Endodermal cell (in vitro differentiated cells): Measurements from ENCODE around the gene VPS16. TPM values are rescaled to one million over a fixed set of nuclear protein-coding genes. Genes with fewer than 3 reads are reported as not detected.

Source experiments
- DNase-seq: peaks from one replicate; pipeline ENCODE4 v3.0.0-alpha.2; 2017
- H3K27ac ChIP-seq: 2 replicates; pipeline ENCODE4 v1.5.1; 2013; ENCODE audit warnings: mild to moderate bottlenecking, low read depth, low read length, moderate library complexity
- H3K27me3 ChIP-seq: 2 replicates; pipeline ENCODE4 v1.6.1; 2013; ENCODE audit warnings: mild to moderate bottlenecking, low read length, moderate library complexity; ENCODE audit not compliant: insufficient read depth, control insufficient read depth, poor library complexity, severe bottlenecking
- H3K36me3 ChIP-seq: 2 replicates; pipeline ENCODE4 v1.7.0; 2013; ENCODE audit warnings: mild to moderate bottlenecking, low read length, moderate library complexity; ENCODE audit not compliant: control insufficient read depth, insufficient read depth
- H3K4me1 ChIP-seq: one replicate; pipeline ENCODE4 v1.7.0; 2013; ENCODE audit warnings: low read length; ENCODE audit not compliant: control insufficient read depth, insufficient read depth
- H3K4me3 ChIP-seq: 2 replicates; pipeline ENCODE4 v1.5.1; 2013; ENCODE audit warnings: mild to moderate bottlenecking, low read length, moderate library complexity
- H3K9ac ChIP-seq: 2 replicates; pipeline ENCODE4 v1.6.1; 2013; ENCODE audit warnings: mild to moderate bottlenecking, low read length, moderate library complexity; ENCODE audit not compliant: poor library complexity, severe bottlenecking; ENCODE audit errors: extremely low read depth
- H3K9me3 ChIP-seq: 2 replicates; pipeline ENCODE4 v1.6.1; 2013; ENCODE audit warnings: mild to moderate bottlenecking, low read length, moderate library complexity; ENCODE audit not compliant: control insufficient read depth
- H3K27ac Mint-ChIP-seq: 2 replicates; pipeline ENCODE4 v1.8.0; 2020; ENCODE audit warnings: mixed read lengths
- H3K27me3 Mint-ChIP-seq: 2 replicates; pipeline ENCODE4 v1.8.0; 2021; ENCODE audit warnings: mild to moderate bottlenecking, mixed read lengths; ENCODE audit not compliant: insufficient read depth
- H3K36me3 Mint-ChIP-seq: 2 replicates; pipeline ENCODE4 v1.8.0; 2020; ENCODE audit warnings: low read depth, mixed read lengths
- H3K4me1 Mint-ChIP-seq: 2 replicates; pipeline ENCODE4 v1.8.0; 2020; ENCODE audit warnings: mixed read lengths
- H3K4me3 Mint-ChIP-seq: 2 replicates; pipeline ENCODE4 v1.8.0; 2020; ENCODE audit warnings: mild to moderate bottlenecking, moderate library complexity, mixed read lengths
- H3K9me3 Mint-ChIP-seq: 2 replicates; pipeline ENCODE4 v1.8.0; 2020; ENCODE audit warnings: mild to moderate bottlenecking, mixed read lengths
- WGBS, 2 experiments: methylation state at CpG; one replicate each; pipeline versions ENCODE4 v1.1.5 to v1.1.7; 2013; ENCODE audit warnings: missing lambda C conversion rate in 2 of 2, mixed read lengths in 1 of 2; ENCODE audit not compliant: insufficient coverage in 1 of 2, insufficient read length in 1 of 2; 5-methylcytosine and 5-hydroxymethylcytosine counted together
- total RNA-seq, 2 donors: library from RNA; stranded (reverse); fragmentation: NEBNext Ultra II Directional in 1 of 2; extraction: Animal tissue kit (Norgen Biotek cat#: 25700) in 1 of 2; gene quantifications; 2 replicates in 1 of 2; 3 replicates in 1 of 2; pipeline ENCODE4 v1.2.1, GENCODE V29; 2021
- TF ChIP-seq, protein P1 (sequence below): fragments of 200-600 bp; sonication (generic); conservative IDR thresholded peaks from 2 replicates; pipeline ENCODE4 v1.5.0; 2021; ENCODE audit warnings: antibody characterized with exemption, mild to moderate bottlenecking

The VPS16 gene
- total RNA-seq, 2 donors from 2014 or later: 36.8 to 37.5 TPM

DNA sequence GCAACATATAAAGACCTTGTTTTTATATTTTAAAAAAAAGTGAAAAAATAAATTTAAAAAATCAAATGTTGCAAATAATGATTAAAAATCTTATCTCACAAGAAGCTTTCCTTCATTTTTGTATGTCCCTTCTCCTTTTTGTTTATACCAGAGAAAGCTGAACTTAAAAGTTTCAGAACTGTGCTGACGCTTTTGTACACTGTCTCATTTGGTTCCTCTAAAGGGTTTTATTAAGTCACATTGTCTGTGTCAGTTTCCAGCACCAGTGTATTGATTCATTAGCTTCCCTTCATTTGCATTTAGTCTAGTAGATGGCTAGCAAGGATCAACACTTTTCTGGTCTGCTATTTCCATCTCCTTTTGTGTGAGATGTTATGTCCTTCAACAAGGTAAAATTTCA, 6.8 kb upstream of the VPS16 start:
- Mint-ChIP-seq H3K4me1 (no peaks in the 10 kb centered on the region), H3K27me3 (peaks cover 16% of the 10 kb centered on the region), H3K9me3 (no peaks in the 10 kb centered on the region), H3K27ac (no peak overlapping the region), H3K4me3 (no peak overlapping the region), H3K36me3 (peaks cover 34% of the 10 kb centered on the region)
- Histone ChIP-seq H3K4me3 (no peak overlapping the region), H3K9me3 (no peaks in the 10 kb centered on the region), H3K36me3 (peaks cover 5% of the 10 kb centered on the region), H3K27ac (no peak overlapping the region), H3K27me3 (peaks cover 6% of the 10 kb centered on the region), H3K4me1 (no peaks in the 10 kb centered on the region), H3K9ac (no peak overlapping the region)
- no peak for DNase-seq
- TF ChIP-seq, protein P1, sequence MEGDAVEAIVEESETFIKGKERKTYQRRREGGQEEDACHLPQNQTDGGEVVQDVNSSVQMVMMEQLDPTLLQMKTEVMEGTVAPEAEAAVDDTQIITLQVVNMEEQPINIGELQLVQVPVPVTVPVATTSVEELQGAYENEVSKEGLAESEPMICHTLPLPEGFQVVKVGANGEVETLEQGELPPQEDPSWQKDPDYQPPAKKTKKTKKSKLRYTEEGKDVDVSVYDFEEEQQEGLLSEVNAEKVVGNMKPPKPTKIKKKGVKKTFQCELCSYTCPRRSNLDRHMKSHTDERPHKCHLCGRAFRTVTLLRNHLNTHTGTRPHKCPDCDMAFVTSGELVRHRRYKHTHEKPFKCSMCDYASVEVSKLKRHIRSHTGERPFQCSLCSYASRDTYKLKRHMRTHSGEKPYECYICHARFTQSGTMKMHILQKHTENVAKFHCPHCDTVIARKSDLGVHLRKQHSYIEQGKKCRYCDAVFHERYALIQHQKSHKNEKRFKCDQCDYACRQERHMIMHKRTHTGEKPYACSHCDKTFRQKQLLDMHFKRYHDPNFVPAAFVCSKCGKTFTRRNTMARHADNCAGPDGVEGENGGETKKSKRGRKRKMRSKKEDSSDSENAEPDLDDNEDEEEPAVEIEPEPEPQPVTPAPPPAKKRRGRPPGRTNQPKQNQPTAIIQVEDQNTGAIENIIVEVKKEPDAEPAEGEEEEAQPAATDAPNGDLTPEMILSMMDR: no peak
- 97% methylated on average over 1 of the region's 1 CpG; no CpG with 5 or more reads in 1 of the 2 experiments for WGBS, 2 experiments

DNA sequence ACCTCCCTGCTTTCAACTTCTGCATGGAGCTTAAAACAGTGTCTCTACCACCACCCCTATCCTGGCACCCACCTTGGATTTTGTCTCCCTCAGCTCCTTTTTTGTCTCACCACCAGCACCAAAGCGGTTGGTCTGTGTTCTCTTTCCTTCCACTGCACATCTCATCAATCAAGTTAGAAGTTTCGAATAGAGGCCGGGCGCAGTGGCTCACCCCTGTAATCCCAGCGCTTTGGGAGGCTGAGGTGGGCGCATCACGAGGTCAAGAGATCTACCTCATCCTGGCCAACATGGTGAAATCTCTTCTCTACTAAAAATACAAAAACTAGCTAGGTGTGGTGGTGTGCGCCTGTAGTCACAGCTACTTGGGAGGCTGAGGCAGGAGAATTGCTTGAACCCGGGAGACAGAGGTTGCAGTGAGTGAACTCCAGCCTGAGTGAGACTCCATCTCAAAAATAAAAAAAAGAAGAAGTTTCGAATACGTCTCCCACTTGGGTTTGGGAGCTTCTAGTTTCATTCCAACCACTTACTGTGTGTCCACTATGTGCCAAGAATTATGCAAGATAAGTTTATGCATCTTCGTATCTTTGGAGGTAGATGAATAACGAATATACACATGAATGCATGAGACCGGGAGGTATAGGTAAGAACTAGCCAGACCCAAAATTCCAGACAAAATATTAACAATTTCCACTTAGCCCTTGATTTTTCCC, 6.0 kb upstream of the VPS16 start:
- H3K4me3 Mint-ChIP-seq: no peak overlapping the region
- no peaks in the 10 kb centered on the region for H3K27me3 ChIP-seq
- TF ChIP-seq, protein P1: no peak
- H3K9me3 ChIP-seq: no peaks in the 10 kb centered on the region
- no peaks in the 10 kb centered on the region for H3K9me3 Mint-ChIP-seq
- no peaks in the 10 kb centered on the region for H3K4me1 ChIP-seq
- peaks cover 5% of the 10 kb centered on the region for H3K36me3 ChIP-seq
- no peak overlapping the region for H3K4me3 ChIP-seq
- no peak overlapping the region for H3K9ac ChIP-seq
- DNase-seq: no peak
- WGBS, 2 experiments: 90 to 92% methylated on average over 10 to 14 of the region's 14 CpGs
- H3K36me3 Mint-ChIP-seq: peaks cover 39% of the 10 kb centered on the region
- peaks cover 15% of the 10 kb centered on the region for H3K27me3 Mint-ChIP-seq
- H3K27ac ChIP-seq: no peak overlapping the region
- H3K27ac Mint-ChIP-seq: no peak overlapping the region
- no peaks in the 10 kb centered on the region for H3K4me1 Mint-ChIP-seq

DNA sequence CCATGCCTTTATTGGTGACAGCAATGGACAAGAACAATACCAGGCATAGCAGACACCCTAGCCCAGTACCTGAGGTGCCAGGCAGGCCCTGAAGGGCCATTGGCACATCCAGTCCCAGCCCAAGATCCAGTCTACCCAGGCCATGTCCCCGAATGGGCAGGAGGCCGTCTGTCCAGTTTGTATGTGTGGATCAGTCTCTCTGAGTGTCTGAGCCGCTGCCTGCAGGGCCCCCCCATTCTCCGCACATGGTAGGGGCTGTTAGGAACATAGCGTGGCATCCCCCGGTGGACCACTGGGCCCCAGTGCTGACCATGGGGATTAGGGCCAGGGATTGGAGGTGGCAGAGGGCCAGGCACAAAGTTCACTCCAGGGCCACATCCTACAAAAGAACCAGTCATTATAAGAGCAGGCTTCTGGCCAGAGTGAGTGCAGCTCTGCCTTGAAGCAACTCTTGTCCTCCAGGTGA, 5.2 kb upstream of the VPS16 start:
- Histone ChIP-seq H3K27ac (no peak overlapping the region), H3K27me3 (no peaks in the 10 kb centered on the region), H3K9ac (no peak overlapping the region), H3K9me3 (no peaks in the 10 kb centered on the region), H3K4me3 (no peak overlapping the region), H3K4me1 (no peaks in the 10 kb centered on the region), H3K36me3 (peaks cover 5% of the 10 kb centered on the region)
- no peaks in the 10 kb centered on the region for H3K4me1 Mint-ChIP-seq
- TF ChIP-seq, protein P1: no peak
- H3K36me3 Mint-ChIP-seq: peaks cover 39% of the 10 kb centered on the region
- H3K9me3 Mint-ChIP-seq: no peaks in the 10 kb centered on the region
- 88 to 97% methylated on average over 4 to 6 of the region's 6 CpGs for WGBS, 2 experiments
- no peak for DNase-seq
- H3K27ac Mint-ChIP-seq: no peak overlapping the region
- peaks cover 11% of the 10 kb centered on the region for H3K27me3 Mint-ChIP-seq
- H3K4me3 Mint-ChIP-seq: no peak overlapping the region
